NCI-H748 treated with DMSO at 0.1 percent for 48 hours (cell line): ENCODE measurements around the gene KRT73.
"Not testable (repeated sequence)": the region's sequence is repeated elsewhere in the genome, so short reads cannot be mapped to it uniquely, and the experiment has no call there.

ENCODE experiments used
- DNase-seq: peaks from one replicate; lab custom pipeline; 2025; lab: John Stamatoyannopoulos, UW

Gene KRT73

GRCh38 chr12:52600475-52600874 lies 17.9 kb downstream of the KRT73 start:
- no peak for DNase-seq

GRCh38 chr12:52600071-52600470 lies 18.3 kb downstream of the KRT73 start:
- no peak for DNase-seq

GRCh38 chr12:52598966-52599365 lies 19.4 kb downstream of the KRT73 start:
- DNase-seq: no peak

- DNase-seq: not testable (repeated sequence)
Observed at GRCh38 chr12:52594237-52594636, 24.1 kb downstream of the KRT73 start.

GRCh38 chr12:52591521-52591920 lies 26.8 kb downstream of the KRT73 start:
- no peak for DNase-seq

GRCh38 chr12:52590021-52590420 lies 28.3 kb downstream of the KRT73 start:
- no peak for DNase-seq

GRCh38 chr12:52587563-52587962 lies 30.8 kb downstream of the KRT73 start:
- DNase-seq: no peak

GRCh38 chr12:52585946-52586345 lies 32.4 kb downstream of the KRT73 start:
- no peak for DNase-seq

- no peak for DNase-seq
Observed at GRCh38 chr12:52585066-52585465, 33.3 kb downstream of the KRT73 start.

GRCh38 chr12:52584156-52584682 lies 34.1 kb downstream of the KRT73 start:
- no peak for DNase-seq

GRCh38 chr12:52582971-52583456 lies 35.3 kb downstream of the KRT73 start:
- peak; percentile 75 for DNase-seq

- DNase-seq: no peak
Observed at GRCh38 chr12:52582486-52582885, 35.9 kb downstream of the KRT73 start.

- no peak for DNase-seq
Observed at GRCh38 chr12:52581481-52581880, 36.9 kb downstream of the KRT73 start.

- DNase-seq: no peak
Observed at GRCh38 chr12:52581066-52581465, 37.3 kb downstream of the KRT73 start.

GRCh38 chr12:52580496-52580895 lies 37.9 kb downstream of the KRT73 start:
- DNase-seq: peak; percentile 30

- no peak for DNase-seq
Observed at GRCh38 chr12:52579468-52580465, 38.6 kb downstream of the KRT73 start.

- no peak for DNase-seq
Observed at GRCh38 chr12:52578469-52578868, 39.9 kb downstream of the KRT73 start.

GRCh38 chr12:52577316-52577715 lies 41.0 kb downstream of the KRT73 start:
- DNase-seq: no peak

- DNase-seq: no peak
Observed at GRCh38 chr12:52575948-52576347, 42.4 kb downstream of the KRT73 start.

- no peak for DNase-seq
Observed at GRCh38 chr12:52575256-52575655, 43.1 kb downstream of the KRT73 start.

GRCh38 chr12:52573743-52574142 lies 44.6 kb downstream of the KRT73 start, which contains the start of gene KRT74:
TSS of gene KRT74 (minus strand) at chr12:52573843. CDS start at chr12:52573777, 66 bp downstream.
- DNase-seq: no peak

- no peak for DNase-seq
Observed at GRCh38 chr12:52573306-52573705, 45.1 kb downstream of the KRT73 start.

GRCh38 chr12:52570511-52570910 lies 47.8 kb downstream of the KRT73 start:
- no peak for DNase-seq
